GM06990 (cell line): ENCODE data around the gene ITGAE.

Experiments
- DNase-seq: peaks from one replicate; pipeline ENCODE4 v3.0.0-alpha.2; 2011; ENCODE audit not compliant: insufficient read length; ENCODE audit errors: extremely low read depth
- H3K27me3 ChIP-seq: replicated peaks from 2 replicates; pipeline ENCODE4 v1.6.0; 2011; ENCODE audit warnings: low read length; ENCODE audit not compliant: control insufficient read depth, insufficient read depth
- H3K36me3 ChIP-seq: 2 replicates; pipeline ENCODE4 v1.5.1; 2011; ENCODE audit warnings: low read length; ENCODE audit not compliant: control insufficient read depth, insufficient read depth
- H3K4me3 ChIP-seq: replicated peaks from 2 replicates; pipeline ENCODE4 v1.5.1; 2011; ENCODE audit warnings: low read depth, mild to moderate bottlenecking, control low read depth, low read length
- CTCF ChIP-seq: IDR thresholded peaks from 2 replicates; pipeline ENCODE4 v1.5.1; 2011; ENCODE audit warnings: low read length, control low read depth, mild to moderate bottlenecking, inconsistent platforms; ENCODE audit not compliant: insufficient read depth, poor library complexity, severe bottlenecking

Gene ITGAE

DNA sequence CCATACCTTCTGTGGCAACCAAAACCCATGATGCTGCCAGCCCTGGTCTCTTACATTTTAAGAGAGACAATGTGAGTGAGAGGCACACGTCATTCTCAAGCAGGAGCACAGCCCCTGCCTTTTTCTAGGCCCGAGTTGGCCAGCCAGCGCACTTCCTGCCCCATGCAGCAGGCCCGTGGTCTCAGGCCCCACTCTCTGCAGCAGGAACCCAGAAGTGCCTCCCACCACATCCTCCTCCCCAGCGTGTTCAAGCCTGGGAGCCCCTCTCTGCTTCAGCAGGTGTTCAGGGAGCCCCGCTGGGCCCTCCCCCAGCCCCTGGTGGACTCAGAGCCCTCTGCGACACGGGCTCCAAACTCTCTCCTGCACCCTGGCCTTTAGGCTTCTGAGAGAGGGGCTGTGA lies 30.5 kb downstream of the ITGAE start:
- Histone ChIP-seq H3K27me3 (no peaks in the 10 kb centered on the region), H3K36me3 (no peaks in the 10 kb centered on the region), H3K4me3 (no peak overlapping the region)
- DNase-seq = peak; percentile 54
- no peak for TF ChIP-seq CTCF

- no peak for DNase-seq
- Histone ChIP-seq H3K27me3 (no peaks in the 10 kb centered on the region), H3K4me3 (no peak overlapping the region), H3K36me3 (no peaks in the 10 kb centered on the region)
- TF ChIP-seq CTCF = no peak
These were observed 32.2 kb downstream of the ITGAE start for GRCh38 chr17:3768769-3769168.

- Histone ChIP-seq H3K4me3 (no peak overlapping the region), H3K36me3 (no peaks in the 10 kb centered on the region), H3K27me3 (no peaks in the 10 kb centered on the region)
- DNase-seq = no peak
- no peak for TF ChIP-seq CTCF
These were observed 32.6 kb downstream of the ITGAE start for GRCh38 chr17:3768341-3768740.

DNA sequence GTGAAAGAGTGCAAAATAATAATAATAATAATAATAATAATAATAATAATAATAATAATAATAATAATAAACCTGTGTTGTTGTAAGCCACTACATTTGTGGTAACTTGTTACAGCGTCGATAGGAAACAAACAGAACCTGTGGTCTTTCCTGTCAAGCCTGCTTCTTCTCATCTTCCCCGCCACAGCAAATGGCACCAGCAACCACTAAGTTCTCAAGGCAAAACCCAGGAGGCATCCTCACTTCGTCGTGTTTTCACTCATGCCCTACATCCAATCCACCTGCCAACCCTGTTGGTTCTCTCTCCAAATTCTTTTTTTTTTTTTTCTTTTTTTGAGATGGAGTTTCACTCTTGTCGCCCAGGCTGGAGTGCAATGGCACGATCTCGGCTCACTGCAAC lies 34.2 kb downstream of the ITGAE start:
- Histone ChIP-seq H3K36me3 (no peaks in the 10 kb centered on the region), H3K27me3 (no peaks in the 10 kb centered on the region), H3K4me3 (no peak overlapping the region)
- no peak for TF ChIP-seq CTCF
- no peak for DNase-seq

GRCh38 chr17:3765981-3766380 lies 35.0 kb downstream of the ITGAE start:
- no peak for DNase-seq
- H3K4me3 ChIP-seq = no peak overlapping the region
- no peaks in the 10 kb centered on the region for H3K27me3 ChIP-seq
- no peaks in the 10 kb centered on the region for H3K36me3 ChIP-seq
- TF ChIP-seq CTCF = no peak

GRCh38 chr17:3763777-3764170 lies 37.2 kb downstream of the ITGAE start:
- no peaks in the 10 kb centered on the region for H3K27me3 ChIP-seq
- H3K36me3 ChIP-seq = no peaks in the 10 kb centered on the region
- no peak for TF ChIP-seq CTCF
- no peak for DNase-seq
- H3K4me3 ChIP-seq = peak overlapping the region; percentile 29
